Neural cell (in vitro differentiated cells): ENCODE measurements around the gene SPOCK1. TPM values are rescaled to one million over a fixed set of nuclear protein-coding genes. Genes with fewer than 3 reads are reported as not detected.

Source experiments
- H2AFZ ChIP-seq: fragments of 200-600, 300-800 bp; sonication (generic), shearing (Covaris generic); 2 replicates; pipeline ENCODE4 v1.6.0; 2014; ENCODE audit warnings: low read depth, mild to moderate bottlenecking, antibody characterized with exemption, low read length, moderate library complexity
- H3F3A ChIP-seq: fragments of 200-600 bp; shearing (Covaris generic); 2 replicates; pipeline ENCODE4 v1.6.1; 2016; ENCODE audit warnings: mild to moderate bottlenecking, moderate library complexity, mixed read lengths, antibody characterized with exemption, low read length; ENCODE audit not compliant: insufficient read depth, poor library complexity, severe bottlenecking
- H3K27ac ChIP-seq: fragments of 200-600, 300-800 bp; sonication (generic), shearing (Covaris generic); 2 replicates; pipeline ENCODE4 v1.5.1; 2014; ENCODE audit warnings: mild to moderate bottlenecking, low read length, moderate library complexity
- H3K27me3 ChIP-seq: fragments of 300-800, 200-600 bp; sonication (generic), shearing (Covaris generic); 2 replicates; pipeline ENCODE4 v1.6.0; 2014; ENCODE audit warnings: mild to moderate bottlenecking, low read depth, low read length, moderate library complexity; ENCODE audit not compliant: insufficient read depth
- H3K36me3 ChIP-seq: fragments of 300-800, 200-600 bp; sonication (generic), shearing (Covaris generic); 2 replicates; pipeline ENCODE4 v1.5.1; 2014; ENCODE audit warnings: mild to moderate bottlenecking, antibody characterized with exemption, low read length, moderate library complexity; ENCODE audit not compliant: insufficient read depth
- H3K4me2 ChIP-seq: fragments of 300-800, 200-600 bp; sonication (generic), shearing (Covaris generic); 2 replicates; pipeline ENCODE4 v1.6.0; 2014; ENCODE audit warnings: mild to moderate bottlenecking, low read length
- H3K4me3 ChIP-seq: fragments of 300-800, 200-600 bp; sonication (generic), shearing (Covaris generic); 2 replicates; pipeline ENCODE4 v1.5.1; 2014; ENCODE audit warnings: mild to moderate bottlenecking, low read length, moderate library complexity
- H3K79me2 ChIP-seq: fragments of 200-600 bp; shearing (Covaris generic); replicated peaks from 2 replicates; pipeline ENCODE4 v1.6.0; 2014; ENCODE audit warnings: mild to moderate bottlenecking, low read length, moderate library complexity; ENCODE audit not compliant: insufficient read depth
- H3K9ac ChIP-seq: fragments of 300-800, 200-600 bp; sonication (generic), shearing (Covaris generic); 2 replicates; pipeline ENCODE4 v1.6.1; 2016; ENCODE audit warnings: mild to moderate bottlenecking, low read length, mixed read lengths
- H3K9me2 ChIP-seq: fragments of 200-600 bp; shearing (Covaris generic); 2 replicates; pipeline ENCODE4 v1.6.1; 2016; ENCODE audit warnings: mild to moderate bottlenecking, low read length, mixed read lengths; ENCODE audit not compliant: insufficient read depth
- H3K9me3 ChIP-seq: fragments of 200-600, 300-800 bp; sonication (generic), shearing (Covaris generic); 2 replicates; pipeline ENCODE4 v1.6.1; 2016; ENCODE audit warnings: mild to moderate bottlenecking, mixed run types, low read length, moderate library complexity, mixed read lengths
- H4K20me1 ChIP-seq: fragments of 200-600 bp; shearing (Covaris generic); 2 replicates; pipeline ENCODE4 v1.6.1; 2016; ENCODE audit warnings: mild to moderate bottlenecking, mixed run types; ENCODE audit not compliant: insufficient read depth
- EP300 ChIP-seq: fragments of 450-650 bp; conservative IDR thresholded peaks from 2 replicates; pipeline ENCODE4 v1.6.1; 2014; ENCODE audit warnings: antibody characterized with exemption, mild to moderate bottlenecking, moderate library complexity; ENCODE audit not compliant: poor library complexity, severe bottlenecking
- EZH2 ChIP-seq: fragments of 200-600, 300-800 bp; shearing (Covaris generic), sonication (generic); IDR thresholded peaks from 2 replicates; pipeline ENCODE4 v1.6.1; 2014; ENCODE audit warnings: antibody characterized with exemption, low read length, borderline replicate concordance, mild to moderate bottlenecking; ENCODE audit not compliant: insufficient read depth, poor library complexity, severe bottlenecking
- MXI1 ChIP-seq: fragments of 450-650 bp; conservative IDR thresholded peaks from 2 replicates; pipeline ENCODE4 v1.6.1; 2014; ENCODE audit warnings: antibody characterized with exemption, mild to moderate bottlenecking; ENCODE audit not compliant: poor library complexity, severe bottlenecking
- POLR2AphosphoS5 ChIP-seq: IDR thresholded peaks from 2 replicates; pipeline ENCODE4 v1.6.1; 2012
- RAD21 ChIP-seq: fragments of 450-650 bp; conservative IDR thresholded peaks from 2 replicates; pipeline ENCODE4 v1.6.1; 2014; ENCODE audit warnings: antibody characterized with exemption, mild to moderate bottlenecking, moderate library complexity
- SMC3 ChIP-seq: fragments of 450-650 bp; conservative IDR thresholded peaks from 2 replicates; pipeline ENCODE4 v1.6.1; 2014; ENCODE audit warnings: antibody characterized with exemption, mild to moderate bottlenecking, moderate library complexity; ENCODE audit not compliant: poor library complexity
- TAF1 ChIP-seq: IDR thresholded peaks from 2 replicates; pipeline ENCODE4 v1.6.1; 2012; ENCODE audit warnings: low read depth
- polyA plus RNA-seq: library from polyadenylated mRNA; depleted of rRNA; stranded (reverse); fragments of >200 nt; gene quantifications from 2 replicates; pipeline ENCODE4 v1.2.3, GENCODE V29; 2014
- TF ChIP-seq, protein P1 (sequence below): fragments of 450-650 bp; IDR thresholded peaks from 2 replicates; pipeline ENCODE4 v1.5.1; 2014; ENCODE audit warnings: antibody characterized with exemption, mild to moderate bottlenecking, moderate library complexity; ENCODE audit not compliant: poor library complexity, severe bottlenecking
- TF ChIP-seq, protein P2 (sequence below): IDR thresholded peaks from 2 replicates; pipeline ENCODE4 v1.6.1; 2012; ENCODE audit warnings: borderline replicate concordance

Gene SPOCK1
- polyA plus RNA-seq, 1 donor from 2014 or later = 33.6 TPM

DNA sequence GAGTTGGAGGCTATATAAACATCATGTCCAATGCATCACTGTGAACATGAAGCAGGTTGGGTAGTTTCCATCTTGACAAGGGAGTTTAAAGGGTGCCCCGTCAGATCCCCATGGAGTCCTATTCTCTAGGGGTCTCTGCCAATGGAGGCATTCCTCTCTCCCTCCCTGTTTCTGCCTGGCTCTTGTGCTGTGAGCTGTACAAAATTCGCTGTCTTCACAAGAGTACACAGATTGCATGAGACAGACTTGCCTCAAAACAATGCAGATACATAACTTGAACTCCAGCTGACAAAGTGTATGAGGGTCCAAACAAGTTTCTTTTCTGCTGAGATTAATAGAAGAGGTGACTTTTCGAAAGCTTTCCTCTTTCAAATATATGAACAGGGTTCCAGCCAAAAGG is 165.2 kb downstream of the SPOCK1 start:
- Histone ChIP-seq H4K20me1 (no peaks in the 10 kb centered on the region), H3K36me3 (no peaks in the 10 kb centered on the region), H3K9ac (no peak overlapping the region), H3K27ac (no peak overlapping the region), H3K79me2 (no peaks in the 10 kb centered on the region), H3K27me3 (no peaks in the 10 kb centered on the region), H2AFZ (no peak overlapping the region), H3F3A (no peaks in the 10 kb centered on the region), H3K4me2 (no peak overlapping the region), H3K9me2 (no peaks in the 10 kb centered on the region), H3K4me3 (no peak overlapping the region), H3K9me3 (no peaks in the 10 kb centered on the region)
- TF ChIP-seq EP300 = no peak
- TF ChIP-seq, protein P1, sequence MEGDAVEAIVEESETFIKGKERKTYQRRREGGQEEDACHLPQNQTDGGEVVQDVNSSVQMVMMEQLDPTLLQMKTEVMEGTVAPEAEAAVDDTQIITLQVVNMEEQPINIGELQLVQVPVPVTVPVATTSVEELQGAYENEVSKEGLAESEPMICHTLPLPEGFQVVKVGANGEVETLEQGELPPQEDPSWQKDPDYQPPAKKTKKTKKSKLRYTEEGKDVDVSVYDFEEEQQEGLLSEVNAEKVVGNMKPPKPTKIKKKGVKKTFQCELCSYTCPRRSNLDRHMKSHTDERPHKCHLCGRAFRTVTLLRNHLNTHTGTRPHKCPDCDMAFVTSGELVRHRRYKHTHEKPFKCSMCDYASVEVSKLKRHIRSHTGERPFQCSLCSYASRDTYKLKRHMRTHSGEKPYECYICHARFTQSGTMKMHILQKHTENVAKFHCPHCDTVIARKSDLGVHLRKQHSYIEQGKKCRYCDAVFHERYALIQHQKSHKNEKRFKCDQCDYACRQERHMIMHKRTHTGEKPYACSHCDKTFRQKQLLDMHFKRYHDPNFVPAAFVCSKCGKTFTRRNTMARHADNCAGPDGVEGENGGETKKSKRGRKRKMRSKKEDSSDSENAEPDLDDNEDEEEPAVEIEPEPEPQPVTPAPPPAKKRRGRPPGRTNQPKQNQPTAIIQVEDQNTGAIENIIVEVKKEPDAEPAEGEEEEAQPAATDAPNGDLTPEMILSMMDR = no peak
- TF ChIP-seq RAD21 = no peak
- TF ChIP-seq SMC3 = no peak

DNA sequence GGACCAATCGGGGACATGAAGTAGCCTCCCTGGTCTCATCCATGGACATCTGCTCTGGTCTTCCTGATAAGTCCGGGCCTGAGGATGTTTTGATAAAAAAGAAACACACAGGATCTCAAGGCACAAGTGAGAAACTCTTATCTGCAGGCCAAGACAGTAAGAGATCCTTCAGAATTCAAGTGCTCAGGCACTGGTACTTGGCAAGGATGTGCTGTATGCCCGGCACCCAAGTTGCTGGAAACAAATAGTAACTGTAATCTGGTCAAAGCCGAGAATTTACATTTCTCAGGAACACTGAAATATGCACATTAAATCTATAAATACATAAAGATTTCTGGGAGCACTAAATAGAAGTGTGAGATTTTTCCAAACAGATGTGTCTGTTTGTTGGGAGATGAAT is 165.7 kb downstream of the SPOCK1 start:
- no peaks in the 10 kb centered on the region for H4K20me1 ChIP-seq
- H3F3A ChIP-seq = no peaks in the 10 kb centered on the region
- H3K36me3 ChIP-seq = no peaks in the 10 kb centered on the region
- H3K9ac ChIP-seq = no peak overlapping the region
- H3K27ac ChIP-seq = no peak overlapping the region
- no peak overlapping the region for H2AFZ ChIP-seq
- H3K9me2 ChIP-seq = no peaks in the 10 kb centered on the region
- no peaks in the 10 kb centered on the region for H3K79me2 ChIP-seq
- TF ChIP-seq, protein P1 = no peak
- no peak for TF ChIP-seq POLR2AphosphoS5
- no peak for TF ChIP-seq SMC3
- TF ChIP-seq MXI1 = no peak
- no peak for TF ChIP-seq TAF1
- TF ChIP-seq, protein P2, sequence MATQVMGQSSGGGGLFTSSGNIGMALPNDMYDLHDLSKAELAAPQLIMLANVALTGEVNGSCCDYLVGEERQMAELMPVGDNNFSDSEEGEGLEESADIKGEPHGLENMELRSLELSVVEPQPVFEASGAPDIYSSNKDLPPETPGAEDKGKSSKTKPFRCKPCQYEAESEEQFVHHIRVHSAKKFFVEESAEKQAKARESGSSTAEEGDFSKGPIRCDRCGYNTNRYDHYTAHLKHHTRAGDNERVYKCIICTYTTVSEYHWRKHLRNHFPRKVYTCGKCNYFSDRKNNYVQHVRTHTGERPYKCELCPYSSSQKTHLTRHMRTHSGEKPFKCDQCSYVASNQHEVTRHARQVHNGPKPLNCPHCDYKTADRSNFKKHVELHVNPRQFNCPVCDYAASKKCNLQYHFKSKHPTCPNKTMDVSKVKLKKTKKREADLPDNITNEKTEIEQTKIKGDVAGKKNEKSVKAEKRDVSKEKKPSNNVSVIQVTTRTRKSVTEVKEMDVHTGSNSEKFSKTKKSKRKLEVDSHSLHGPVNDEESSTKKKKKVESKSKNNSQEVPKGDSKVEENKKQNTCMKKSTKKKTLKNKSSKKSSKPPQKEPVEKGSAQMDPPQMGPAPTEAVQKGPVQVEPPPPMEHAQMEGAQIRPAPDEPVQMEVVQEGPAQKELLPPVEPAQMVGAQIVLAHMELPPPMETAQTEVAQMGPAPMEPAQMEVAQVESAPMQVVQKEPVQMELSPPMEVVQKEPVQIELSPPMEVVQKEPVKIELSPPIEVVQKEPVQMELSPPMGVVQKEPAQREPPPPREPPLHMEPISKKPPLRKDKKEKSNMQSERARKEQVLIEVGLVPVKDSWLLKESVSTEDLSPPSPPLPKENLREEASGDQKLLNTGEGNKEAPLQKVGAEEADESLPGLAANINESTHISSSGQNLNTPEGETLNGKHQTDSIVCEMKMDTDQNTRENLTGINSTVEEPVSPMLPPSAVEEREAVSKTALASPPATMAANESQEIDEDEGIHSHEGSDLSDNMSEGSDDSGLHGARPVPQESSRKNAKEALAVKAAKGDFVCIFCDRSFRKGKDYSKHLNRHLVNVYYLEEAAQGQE = no peak
- TF ChIP-seq EZH2 = no peak
- TF ChIP-seq RAD21 = no peak
- no peak for TF ChIP-seq EP300
- H3K9me3 ChIP-seq = no peaks in the 10 kb centered on the region
- no peak overlapping the region for H3K4me3 ChIP-seq
- no peaks in the 10 kb centered on the region for H3K27me3 ChIP-seq
- no peak overlapping the region for H3K4me2 ChIP-seq
